H1 (cell line): ENCODE data around the gene PPP2R5B. TPM values are rescaled to one million over a fixed set of nuclear protein-coding genes. Genes with fewer than 3 reads are reported as not detected.

Source experiments
- CTCF ChIA-PET: fragments of 300-600 bp; sonication (Branson Sonifier 250); formaldehyde crosslinking; loops from one replicate; lab custom pipeline; 2021; ENCODE audit not compliant: partially characterized antibody; lab: Charles Lee
- POLR2A ChIA-PET: fragments of 300-600 bp; sonication (Branson Sonifier 250); formaldehyde crosslinking; loops from one replicate; lab custom pipeline; 2021; ENCODE audit warnings: inconsistent platforms; ENCODE audit not compliant: partially characterized antibody; lab: Charles Lee
- DNase-seq, 2 experiments: peaks; one replicate each; pipeline versions ENCODE4 v3.0.0 to v3.0.0-alpha.2; 2010 to 2022; ENCODE audit warnings: low spot score in 2 of 2, low read depth in 1 of 2, mixed read lengths in 1 of 2
- FAIRE-seq: peaks from 2 replicates; lab custom pipeline; 2011; peaks lifted over from hg19 to GRCh38; lab: Jason Lieb, UNC
- H2AFZ ChIP-seq: 2 replicates; pipeline ENCODE4 v1.8.1; 2012; ENCODE audit warnings: low read length, inconsistent platforms
- H2AK5ac ChIP-seq: 2 replicates; pipeline ENCODE4 v1.6.1; 2013; ENCODE audit warnings: low read depth, low read length
- H2BK120ac ChIP-seq: replicated peaks from 2 replicates; pipeline ENCODE3; 2013; ENCODE audit warnings: low read depth, low read length, inconsistent platforms
- H2BK12ac ChIP-seq: 2 replicates; pipeline ENCODE4 v1.6.1; 2013; ENCODE audit warnings: low read depth, low read length
- H2BK15ac ChIP-seq: 2 replicates; pipeline ENCODE4 v1.6.1; 2013; ENCODE audit warnings: low read length
- H2BK20ac ChIP-seq: 2 replicates; pipeline ENCODE4 v1.6.1; 2013; ENCODE audit warnings: low read length
- H2BK5ac ChIP-seq: 2 replicates; pipeline ENCODE4 v1.6.1; 2013; ENCODE audit warnings: low read depth, low read length
- H3K14ac ChIP-seq: 2 replicates; pipeline ENCODE4 v1.6.1; 2013; ENCODE audit warnings: inconsistent platforms; ENCODE audit not compliant: insufficient read length
- H3K18ac ChIP-seq: 2 replicates; pipeline ENCODE4 v1.6.1; 2013; ENCODE audit warnings: low read length; ENCODE audit errors: extremely low read depth
- H3K23ac ChIP-seq: 2 replicates; pipeline ENCODE4 v1.6.1; 2013; ENCODE audit warnings: inconsistent platforms; ENCODE audit not compliant: insufficient read length
- H3K23me2 ChIP-seq: 2 replicates; pipeline ENCODE4 v1.6.1; 2013; ENCODE audit warnings: low read depth, low read length
- H3K27ac ChIP-seq: 2 replicates; pipeline ENCODE4 v1.6.1; 2011; ENCODE audit warnings: low read depth, low read length, inconsistent platforms
- H3K27me3 ChIP-seq, 4 experiments: replicated peaks in 1 of 4; 1 replicate in 1 of 4; 2 replicates in 3 of 4; pipeline versions ENCODE4 v1.6.1 to v1.8.1; 2011 to 2013; ENCODE audit warnings: low read length in 3 of 4, mild to moderate bottlenecking in 3 of 4, inconsistent platforms in 2 of 4, mixed read lengths in 2 of 4, moderate library complexity in 1 of 4; ENCODE audit not compliant: control insufficient read depth in 3 of 4, insufficient read depth in 3 of 4; ENCODE audit errors: extremely low read depth in 1 of 4
- H3K36me3 ChIP-seq, 4 experiments: 2 replicates each; pipeline versions ENCODE4 v1.6.1 to v1.8.1; 2011 to 2013; ENCODE audit warnings: mild to moderate bottlenecking in 4 of 4, low read length in 3 of 4, moderate library complexity in 2 of 4, control low read depth in 1 of 4, inconsistent platforms in 1 of 4; ENCODE audit not compliant: insufficient read depth in 4 of 4, control insufficient read depth in 2 of 4
- H3K4ac ChIP-seq: replicated peaks from 2 replicates; pipeline ENCODE3; 2013; ENCODE audit warnings: low read length, low read depth, mixed read lengths, inconsistent platforms; ENCODE audit not compliant: insufficient read length
- H3K4me1 ChIP-seq, 4 experiments: replicated peaks in 1 of 4; 1 replicate in 1 of 4; 2 replicates in 3 of 4; pipeline versions ENCODE4 v1.6.1 to v1.8.1; 2011 to 2013; ENCODE audit warnings: low read length in 3 of 4, inconsistent platforms in 2 of 4, mixed read lengths in 1 of 4; ENCODE audit not compliant: insufficient read depth in 4 of 4, control insufficient read depth in 3 of 4
- H3K4me2 ChIP-seq, 2 experiments: 2 replicates each; pipeline versions ENCODE4 v1.6.1 to v1.8.1; 2011 to 2013; ENCODE audit warnings: low read depth in 2 of 2, low read length in 2 of 2, control low read depth in 1 of 2, inconsistent platforms in 1 of 2, mild to moderate bottlenecking in 1 of 2; ENCODE audit not compliant: insufficient read depth in 1 of 2
- H3K4me3 ChIP-seq, 4 experiments: fragments of 200-600, 300-600 bp in 1 of 4; sonication (generic), shearing (Covaris generic), sonication (Bioruptor Twin) in 1 of 4; 2 replicates each; pipeline versions ENCODE4 v1.5.1 to v1.8.1; 2011 to 2016; ENCODE audit warnings: low read length in 4 of 4, low read depth in 3 of 4, control low read depth in 2 of 4, inconsistent platforms in 2 of 4, mild to moderate bottlenecking in 2 of 4, mixed read lengths in 1 of 4, moderate library complexity in 1 of 4; ENCODE audit not compliant: insufficient read depth in 2 of 4; ENCODE audit errors: extremely low read depth in 1 of 4
- H3K56ac ChIP-seq: replicated peaks from 2 replicates; pipeline ENCODE3; 2013; ENCODE audit warnings: low read depth, mild to moderate bottlenecking, mixed read lengths, low read length, inconsistent platforms; ENCODE audit not compliant: insufficient read length
- H3K79me1 ChIP-seq: 2 replicates; pipeline ENCODE4 v1.6.1; 2013; ENCODE audit warnings: low read depth, low read length, control low read depth
- H3K79me2 ChIP-seq, 2 experiments: 2 replicates each; pipeline versions ENCODE4 v1.6.1 to v1.8.1; 2012 to 2013; ENCODE audit warnings: low read length in 2 of 2, mild to moderate bottlenecking in 2 of 2, inconsistent platforms in 1 of 2; ENCODE audit not compliant: insufficient read depth in 2 of 2, control insufficient read depth in 1 of 2
- H3K9ac ChIP-seq, 4 experiments: replicated peaks in 1 of 4; 1 replicate in 1 of 4; 2 replicates in 3 of 4; pipeline versions ENCODE4 v1.6.1 to v1.8.1; 2011 to 2013; ENCODE audit warnings: low read depth in 3 of 4, low read length in 3 of 4, control low read depth in 2 of 4, mild to moderate bottlenecking in 2 of 4, moderate library complexity in 2 of 4, inconsistent platforms in 1 of 4; ENCODE audit errors: extremely low read depth in 1 of 4
- H3K9me3 ChIP-seq, 2 experiments: 2 replicates each; pipeline versions ENCODE4 v1.6.1 to v1.8.1; 2012 to 2013; ENCODE audit warnings: mild to moderate bottlenecking in 2 of 2, moderate library complexity in 2 of 2, control low read depth in 1 of 2, inconsistent platforms in 1 of 2, low read depth in 1 of 2, low read length in 1 of 2, mixed read lengths in 1 of 2; ENCODE audit not compliant: insufficient read depth in 2 of 2
- H4K20me1 ChIP-seq, 2 experiments: replicated peaks in 1 of 2; 2 replicates each; pipeline versions ENCODE3 to v1.8.1; 2011 to 2013; ENCODE audit warnings: inconsistent platforms in 2 of 2, low read length in 2 of 2, mild to moderate bottlenecking in 1 of 2; ENCODE audit not compliant: insufficient read depth in 2 of 2, control insufficient read depth in 1 of 2
- H4K5ac ChIP-seq: 2 replicates; pipeline ENCODE4 v1.6.1; 2013; ENCODE audit warnings: low read length, low read depth, mixed read lengths, inconsistent platforms; ENCODE audit not compliant: insufficient read length
- H4K8ac ChIP-seq: 2 replicates; pipeline ENCODE4 v1.8.0; 2013; ENCODE audit warnings: mild to moderate bottlenecking, moderate library complexity, low read length, inconsistent platforms; ENCODE audit not compliant: insufficient read depth; ENCODE audit errors: extremely low read depth
- H4K91ac ChIP-seq: replicated peaks from 2 replicates; pipeline ENCODE3; 2013; ENCODE audit warnings: low read length, mixed read lengths, inconsistent platforms; ENCODE audit not compliant: insufficient read length
- ATF3 ChIP-seq: IDR thresholded peaks from 2 replicates; pipeline ENCODE4 v1.6.1; 2011; ENCODE audit warnings: low read depth, mild to moderate bottlenecking, low read length; ENCODE audit not compliant: insufficient read depth
- BACH1 ChIP-seq: IDR thresholded peaks from 2 replicates; pipeline ENCODE4 v1.6.1; 2012; ENCODE audit warnings: low read length, improper control_type of control experiment
- EGR1 ChIP-seq: IDR thresholded peaks from 2 replicates; pipeline ENCODE4 v1.6.1; 2011; ENCODE audit warnings: low read depth, low read length, borderline replicate concordance
- EP300 ChIP-seq, 2 experiments: IDR thresholded peaks; 1 replicate in 1 of 2; 2 replicates in 1 of 2; pipeline ENCODE4 v1.6.1; 2011 to 2012; ENCODE audit warnings: low read depth in 2 of 2, low read length in 2 of 2, mild to moderate bottlenecking in 2 of 2, borderline replicate concordance in 1 of 2, inconsistent platforms in 1 of 2, moderate library complexity in 1 of 2
- HDAC2 ChIP-seq, 2 experiments: fragments of 300-600 bp in 1 of 2; sonication (generic) in 1 of 2; IDR thresholded peaks; 2 replicates each; pipeline ENCODE4 v1.6.1; 2011 to 2012; ENCODE audit warnings: low read depth in 2 of 2, low read length in 2 of 2, mild to moderate bottlenecking in 2 of 2, moderate library complexity in 2 of 2, borderline replicate concordance in 1 of 2, inconsistent platforms in 1 of 2
- NRF1 ChIP-seq: IDR thresholded peaks from 2 replicates; pipeline ENCODE4 v1.6.1; 2011; ENCODE audit warnings: mild to moderate bottlenecking, low read depth, low read length, improper control_type of control experiment
- POLR2A ChIP-seq, 2 experiments: IDR thresholded peaks; 1 replicate in 1 of 2; 2 replicates in 1 of 2; pipeline ENCODE4 v1.6.1; 2011; ENCODE audit warnings: low read depth in 2 of 2, low read length in 2 of 2, mild to moderate bottlenecking in 2 of 2; ENCODE audit errors: control extremely low read depth in 1 of 2
- TAF1 ChIP-seq: IDR thresholded peaks from 2 replicates; pipeline ENCODE4 v1.6.1; 2011; ENCODE audit warnings: mild to moderate bottlenecking, low read depth, low read length
- TAF7 ChIP-seq: optimal IDR thresholded peaks from 2 replicates; pipeline ENCODE3; 2011; ENCODE audit warnings: low read depth, mild to moderate bottlenecking, inconsistent platforms, low read length, moderate library complexity, borderline replicate concordance
- TEAD4 ChIP-seq: IDR thresholded peaks from 2 replicates; pipeline ENCODE4 v1.6.1; 2012; ENCODE audit warnings: low read depth, low read length, inconsistent platforms, mixed read lengths
- ZNF274 ChIP-seq: IDR thresholded peaks from 2 replicates; pipeline ENCODE4 v1.7.0; 2012; ENCODE audit warnings: low read length, borderline replicate concordance; ENCODE audit errors: extremely low read depth
- WGBS, 2 experiments: shearing (Covaris generic) in 1 of 2; methylation state at CpG; one replicate each; pipeline versions ENCODE4 v1.1.6 to v1.1.7; 2013 to 2015; ENCODE audit warnings: low lambda C conversion rate in 2 of 2, mixed read lengths in 2 of 2, inconsistent platforms in 1 of 2, low coverage in 1 of 2, missing lambda C conversion rate in 1 of 2; ENCODE audit not compliant: insufficient replicate concordance in 2 of 2, insufficient coverage in 1 of 2, insufficient read length in 1 of 2; ENCODE audit errors: extremely low coverage in 1 of 2, missing lambda C conversion rate in 1 of 2; 5-methylcytosine and 5-hydroxymethylcytosine counted together
- polyA plus RNA-seq, 7 experiments: library from polyadenylated mRNA; depleted of rRNA in 3 of 7; stranded (reverse) in 5 of 7; unstranded in 2 of 7; fragments of >200 nt in 5 of 7; fragments of 200-250 nt in 2 of 7; gene quantifications; 1 replicate in 5 of 7; 2 replicates in 1 of 7; 4 replicates in 1 of 7; pipeline versions ENCODE4 v1.2.1 to v1.2.3, GENCODE V29; 2011 to 2013; ENCODE audit warnings: missing spikeins in 2 of 7, mixed read lengths in 2 of 7
- total RNA-seq: library from RNA; stranded (reverse); fragmentation: NEBNext Ultra II Directional; extraction: Animal tissue kit (Norgen Biotek cat#: 25700); gene quantifications from 2 replicates; pipeline ENCODE4 v1.2.1, GENCODE V29; 2021

The PPP2R5B gene
- total and polyA plus RNA-seq, 2 of the 8 experiments (the other 6 are each of a cell fraction or from before 2014, with no cell fraction given), result 4.9 to 5.1 TPM

- Histone ChIP-seq H3K9me3 (no peaks in the 10 kb centered on the region), H3K79me2 (no peaks in the 10 kb centered on the region), H4K5ac (peak overlapping the region; percentile 65), H4K20me1 (peaks cover 0 to 2% of the 10 kb centered on the region in 2 experiments), H2BK12ac (no peak overlapping the region; the same call in 1 of the 2 replicates), H4K91ac (no peak overlapping the region), H2BK20ac (no peak overlapping the region), H3K56ac (no peak overlapping the region), H3K79me1 (0 out of 2 replicates have a peak, but pooled peaks cover 3% of the 10 kb centered on the region), H2AFZ (peak overlapping the region; percentile 38; the same call in 1 of the 2 replicates), H3K23ac (no peak overlapping the region), H3K4me3 (peak overlapping the region; percentile 42 to 74 (median 58)), H2BK120ac (peak overlapping the region; percentile 37), H3K4me2 (peak overlapping the region; percentile 67 to 98), H3K27me3 (no peaks in the 10 kb centered on the region), H2BK5ac (peak overlapping the region; percentile 41; the same call in 1 of the 2 replicates), H4K8ac (no peak overlapping the region), H3K4ac (peak overlapping the region; percentile 57), H3K36me3 (peaks cover 0 to 3% (median 0%) of the 10 kb centered on the region in 4 experiments; a peak in 3 of 8 replicates), H3K23me2 (peaks cover 13% of the 10 kb centered on the region), H2AK5ac (no peak overlapping the region), H3K27ac (peak overlapping the region; percentile 21; the same call in 1 of the 2 replicates), H3K4me1 (peaks cover 0 to 11% (median 4%) of the 10 kb centered on the region in 4 experiments; a peak in 5 of 7 replicates), H2BK15ac (no peak overlapping the region), H3K14ac (no peak overlapping the region), H3K18ac (0 out of 2 replicates have a peak overlapping the region, but pooled peaks have one; percentile 22), H3K9ac (peak overlapping the region in 3 of 4 experiments; percentile 14 to 29 (median 22); a peak in 3 of 7 replicates)
- DNase-seq (no peak), FAIRE-seq (no peak)
- 15% methylated on average over 6 of the region's 6 CpGs; no CpG with 5 or more reads in 1 of the 2 experiments for WGBS, 2 experiments
- CTCF ChIA-PET, result interaction anchor here (0.6 to 6.1 kb wide), 6 partner anchors 11 to 96 kb away, joined by 3 to 37 read pairs (median 11); partner anchors contain the start of genes ARL2, BATF2 and GPHA2
- TF ChIP-seq ZNF274 (no peak), NRF1 (no peak), TAF1 (no peak), TAF7 (no peak), EGR1 (no peak), HDAC2 (IDR thresholded peaks at IDR 0.05; ENCODE audit: borderline replicate concordance in 1 of 2, low read depth in 2 of 2, low read length in 2 of 2) (no peak), EP300 (IDR thresholded peaks at IDR 0.05; ENCODE audit: borderline replicate concordance in 1 of 2, low read depth in 2 of 2, low read length in 2 of 2) (no peak), TEAD4 (no peak), BACH1 (no peak), ATF3 (no peak), POLR2A (IDR thresholded peaks at IDR 0.05; ENCODE audit: control extremely low read depth in 1 of 2, low read depth in 2 of 2, low read length in 2 of 2) (no peak)
- POLR2A ChIA-PET, result interaction anchor here (1.0 to 1.5 kb wide), 2 partner anchors 12 to 53 kb away, joined by 3 to 6 read pairs; no protein-coding TSS in a partner anchor
Observed at GRCh38 chr11:64917663-64917995, 6.9 kb upstream of the PPP2R5B start.
